GM21619 (cell line): ENCODE data around the gene ARAP3.
"Not testable (repeated sequence)": the region's sequence is repeated elsewhere in the genome, so short reads cannot be mapped to it uniquely, and the experiment has no call there.

ENCODE experiments used
- ATAC-seq: cut with Tn5 transposase; IDR thresholded peaks from one replicate; pipeline ENCODE4 v1.9.1; 2021; ENCODE audit not compliant: unreplicated experiment

Gene ARAP3, protein sequence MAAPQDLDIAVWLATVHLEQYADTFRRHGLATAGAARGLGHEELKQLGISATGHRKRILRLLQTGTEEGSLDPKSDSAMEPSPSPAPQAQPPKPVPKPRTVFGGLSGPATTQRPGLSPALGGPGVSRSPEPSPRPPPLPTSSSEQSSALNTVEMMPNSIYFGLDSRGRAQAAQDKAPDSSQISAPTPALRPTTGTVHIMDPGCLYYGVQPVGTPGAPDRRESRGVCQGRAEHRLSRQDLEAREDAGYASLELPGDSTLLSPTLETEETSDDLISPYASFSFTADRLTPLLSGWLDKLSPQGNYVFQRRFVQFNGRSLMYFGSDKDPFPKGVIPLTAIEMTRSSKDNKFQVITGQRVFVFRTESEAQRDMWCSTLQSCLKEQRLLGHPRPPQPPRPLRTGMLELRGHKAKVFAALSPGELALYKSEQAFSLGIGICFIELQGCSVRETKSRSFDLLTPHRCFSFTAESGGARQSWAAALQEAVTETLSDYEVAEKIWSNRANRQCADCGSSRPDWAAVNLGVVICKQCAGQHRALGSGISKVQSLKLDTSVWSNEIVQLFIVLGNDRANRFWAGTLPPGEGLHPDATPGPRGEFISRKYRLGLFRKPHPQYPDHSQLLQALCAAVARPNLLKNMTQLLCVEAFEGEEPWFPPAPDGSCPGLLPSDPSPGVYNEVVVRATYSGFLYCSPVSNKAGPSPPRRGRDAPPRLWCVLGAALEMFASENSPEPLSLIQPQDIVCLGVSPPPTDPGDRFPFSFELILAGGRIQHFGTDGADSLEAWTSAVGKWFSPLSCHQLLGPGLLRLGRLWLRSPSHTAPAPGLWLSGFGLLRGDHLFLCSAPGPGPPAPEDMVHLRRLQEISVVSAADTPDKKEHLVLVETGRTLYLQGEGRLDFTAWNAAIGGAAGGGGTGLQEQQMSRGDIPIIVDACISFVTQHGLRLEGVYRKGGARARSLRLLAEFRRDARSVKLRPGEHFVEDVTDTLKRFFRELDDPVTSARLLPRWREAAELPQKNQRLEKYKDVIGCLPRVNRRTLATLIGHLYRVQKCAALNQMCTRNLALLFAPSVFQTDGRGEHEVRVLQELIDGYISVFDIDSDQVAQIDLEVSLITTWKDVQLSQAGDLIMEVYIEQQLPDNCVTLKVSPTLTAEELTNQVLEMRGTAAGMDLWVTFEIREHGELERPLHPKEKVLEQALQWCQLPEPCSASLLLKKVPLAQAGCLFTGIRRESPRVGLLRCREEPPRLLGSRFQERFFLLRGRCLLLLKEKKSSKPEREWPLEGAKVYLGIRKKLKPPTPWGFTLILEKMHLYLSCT (N-terminal part only)

DNA sequence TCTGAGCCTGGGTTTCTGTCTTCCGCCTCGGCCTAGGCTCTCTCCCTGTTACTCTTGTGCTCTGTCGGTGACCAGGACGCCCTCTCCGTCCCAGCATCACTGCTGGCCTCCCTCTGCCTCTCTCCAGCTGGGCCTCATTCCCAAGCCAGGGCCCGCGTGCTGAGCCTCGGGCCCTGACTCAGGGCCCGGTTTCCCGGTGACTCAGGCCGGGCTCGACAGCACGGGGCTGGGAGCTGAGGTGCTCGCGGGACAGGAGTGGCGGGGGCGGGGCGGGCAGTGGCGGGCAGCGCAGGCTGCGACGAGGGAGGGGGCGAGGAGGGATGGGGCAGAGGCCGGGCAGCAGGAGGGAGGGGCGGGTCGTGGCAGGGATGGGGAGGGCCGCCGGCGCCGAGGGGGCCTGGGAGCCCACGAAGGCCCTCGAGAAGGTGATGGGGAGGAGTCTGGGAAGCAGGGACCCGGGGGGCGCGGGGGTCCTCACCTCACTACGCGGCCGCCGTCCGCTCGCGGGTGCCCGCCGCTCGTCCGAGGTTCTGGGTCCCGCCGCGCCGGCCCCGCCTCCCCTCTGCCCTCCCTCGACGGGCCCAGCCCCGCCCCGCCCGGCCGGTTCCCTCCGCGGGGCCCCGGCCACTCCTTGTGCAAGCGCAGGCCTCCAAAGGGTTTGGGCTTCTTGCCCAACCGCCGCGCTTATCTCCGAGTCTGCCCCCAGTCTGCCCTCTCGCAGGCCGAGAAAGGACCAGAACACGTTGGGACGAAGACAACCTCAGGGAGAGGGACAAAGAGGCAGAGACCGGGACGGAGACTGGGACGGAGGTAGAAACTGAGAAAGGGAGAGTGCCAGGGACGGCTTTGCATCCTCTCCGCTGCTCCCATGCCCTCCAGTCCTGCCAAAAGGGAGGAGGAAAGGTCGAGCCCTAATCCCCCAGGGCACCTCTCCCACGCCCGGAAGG, at the start of gene ARAP3:
Gene ARAP3 (minus strand): TSS at position 536 of the 947 bp plus-strand sequence. CDS start 1,744 bp downstream, outside the sequence.
- no peak for ATAC-seq

- no peak for ATAC-seq
Observed at GRCh38 chr5:141729387-141730006, 47.5 kb upstream of the ARAP3 start.

- no peak for ATAC-seq
Observed at GRCh38 chr5:141725891-141726290, 43.9 kb upstream of the ARAP3 start.

- ATAC-seq = not testable (repeated sequence)
Observed at GRCh38 chr5:141725174-141725573, 43.1 kb upstream of the ARAP3 start.

DNA sequence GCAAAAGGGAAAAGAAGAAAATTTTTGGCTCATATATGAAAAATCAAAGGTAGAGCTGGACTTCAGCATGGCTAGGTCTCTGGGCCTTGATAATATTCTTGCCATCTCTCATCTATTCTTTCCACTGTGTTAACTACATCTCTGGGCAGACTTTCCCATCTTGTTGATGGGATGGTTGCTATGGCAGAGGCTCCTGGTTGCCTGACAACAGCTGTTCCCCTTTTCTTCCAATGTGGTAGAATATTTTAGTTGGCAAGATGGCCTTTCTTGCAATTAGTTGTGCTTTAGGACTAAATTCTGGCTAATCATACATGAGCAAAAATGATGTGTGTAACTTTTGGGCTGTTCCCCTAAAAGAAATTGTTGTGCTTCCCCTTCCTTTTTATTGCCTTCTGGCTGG, 40.2 kb upstream of the ARAP3 start:
- ATAC-seq = no peak

DNA sequence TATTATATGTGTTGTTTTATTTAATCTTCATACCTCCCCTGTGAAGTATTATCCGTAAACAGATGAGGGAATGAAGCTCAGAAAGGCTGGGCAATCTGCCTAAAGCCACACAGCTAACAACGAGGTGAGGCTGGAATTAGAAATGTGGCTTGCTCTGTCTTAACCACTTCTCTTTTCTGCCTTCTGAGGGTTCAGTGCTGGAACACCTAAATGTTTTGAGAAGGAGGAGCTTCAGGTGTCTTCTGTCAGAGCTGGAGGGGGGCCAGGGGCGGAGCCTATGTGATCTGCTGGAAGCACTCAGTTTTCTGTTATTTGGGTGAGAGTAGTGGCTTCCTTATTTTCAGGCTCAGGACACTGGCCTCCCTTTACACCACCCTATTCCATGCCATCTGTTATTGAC, 35.0 kb upstream of the ARAP3 start:
- ATAC-seq = no peak

DNA sequence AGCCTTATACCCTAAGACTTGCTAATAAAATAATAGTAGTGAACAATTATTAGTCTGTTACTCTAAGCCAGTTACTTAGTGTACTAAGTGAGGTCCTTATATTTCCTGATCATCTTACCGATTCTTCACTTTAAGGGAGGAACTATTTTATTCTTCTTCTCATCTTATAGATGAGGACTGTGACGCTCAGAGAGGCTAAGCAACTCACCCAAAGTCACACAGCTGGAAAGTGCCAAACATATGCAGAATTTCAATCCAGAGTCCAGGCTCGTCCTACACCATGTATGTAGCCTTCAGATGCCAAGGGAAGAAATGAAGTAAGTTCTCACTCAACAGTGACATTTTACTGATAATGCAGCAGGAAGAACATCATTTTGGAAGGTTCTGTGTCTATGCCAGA, 34.4 kb upstream of the ARAP3 start:
- no peak for ATAC-seq

GRCh38 chr5:141716009-141716408, 34.0 kb upstream of the ARAP3 start:
- no peak for ATAC-seq

DNA sequence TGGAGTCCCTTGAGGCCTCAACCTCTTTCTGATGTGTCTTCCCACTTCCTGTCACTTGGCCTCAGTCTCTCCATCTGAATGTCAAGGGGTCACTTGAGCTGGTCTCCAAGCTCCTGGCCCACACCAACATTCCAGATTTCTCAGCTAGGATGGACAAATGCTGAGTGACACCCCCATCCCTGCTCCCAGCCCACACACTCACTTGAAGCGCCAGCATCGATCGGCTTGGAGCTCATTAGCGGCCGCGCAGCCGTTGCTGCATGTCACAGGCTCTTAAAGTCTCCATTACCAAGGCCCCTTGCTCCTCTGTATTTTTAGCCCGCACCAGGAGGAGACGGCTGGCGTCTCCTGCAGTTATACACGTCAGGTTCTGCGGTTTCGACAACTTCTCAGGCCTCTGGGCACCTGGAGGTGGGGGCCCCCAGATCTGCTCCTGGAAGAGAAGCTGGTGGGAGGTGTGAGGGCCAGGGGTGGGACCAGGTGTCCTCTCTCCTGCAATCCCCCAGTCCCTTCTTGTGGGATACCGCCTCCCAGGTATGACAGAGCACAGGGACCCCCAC, 33.4 kb upstream of the ARAP3 start:
- ATAC-seq = no peak

DNA sequence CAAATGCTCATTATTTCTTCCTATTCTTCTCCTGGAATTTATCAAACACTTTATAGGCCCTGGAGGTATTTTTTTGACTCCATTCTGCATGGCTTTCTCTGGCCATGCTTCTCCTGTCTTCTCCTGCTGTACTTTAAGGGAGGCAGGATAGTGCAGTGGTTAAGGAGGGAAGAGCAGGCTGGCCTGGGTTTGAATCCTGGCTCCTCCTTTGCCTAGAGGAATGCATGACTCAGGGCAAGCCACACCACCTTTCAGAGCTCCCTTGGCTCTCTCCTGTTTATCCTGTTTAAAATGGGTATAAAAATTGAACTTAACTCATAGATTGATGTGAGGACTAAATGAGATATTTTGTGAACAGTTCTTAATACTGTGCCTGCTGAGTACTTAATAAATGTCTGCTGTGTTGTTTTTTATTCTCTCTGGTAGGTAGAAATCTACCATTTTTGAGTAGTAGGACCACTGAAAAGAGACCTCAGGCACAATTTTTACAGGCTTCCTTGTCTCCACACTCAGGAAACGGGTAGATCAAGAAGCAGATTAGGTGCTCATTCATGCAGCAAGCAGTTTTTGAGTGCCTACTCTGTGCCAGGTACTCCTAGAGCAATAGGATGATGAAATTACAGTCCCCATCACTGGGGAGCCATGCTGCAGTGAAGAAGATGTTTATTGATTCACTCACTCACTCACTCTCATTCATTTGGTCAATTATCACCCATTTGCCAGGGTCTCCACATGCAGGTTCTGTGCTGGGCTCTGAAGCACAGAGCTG, 32.7 kb upstream of the ARAP3 start:
- no peak for ATAC-seq

DNA sequence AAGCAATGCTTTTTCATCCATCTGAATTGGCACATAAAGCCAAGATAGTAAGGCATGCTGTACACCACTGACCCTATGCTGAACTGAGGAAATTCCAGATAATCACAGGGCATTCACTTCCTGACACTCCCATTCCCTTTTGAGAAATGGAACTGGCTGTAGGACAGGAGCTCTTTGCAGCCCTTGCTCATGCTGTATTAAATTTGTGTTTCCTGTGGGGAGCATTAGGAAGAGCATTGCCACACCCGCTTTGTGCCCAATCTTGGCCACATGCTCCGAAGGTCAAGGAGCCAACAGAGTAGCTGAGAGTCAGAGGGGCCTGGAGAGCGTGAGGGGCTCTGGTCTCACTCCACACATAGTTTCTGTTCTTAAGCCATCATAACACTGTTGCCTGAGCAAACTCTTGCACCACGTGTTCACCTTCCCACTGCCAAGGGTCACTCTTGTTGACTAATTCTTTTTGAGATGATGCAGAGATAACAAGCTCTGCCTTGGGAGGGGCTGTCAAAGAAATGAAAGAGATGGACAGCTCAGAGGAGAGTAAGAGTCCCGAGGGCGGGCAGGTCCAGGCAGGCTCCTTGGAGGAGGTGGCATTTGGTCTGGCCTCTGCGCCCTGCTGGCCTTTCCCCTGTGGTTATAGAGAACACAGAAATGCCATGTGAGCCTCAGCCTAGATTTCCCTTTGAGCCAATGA, 31.7 kb upstream of the ARAP3 start:
- no peak for ATAC-seq

- ATAC-seq = no peak
Observed at GRCh38 chr5:141711687-141712086, 29.7 kb upstream of the ARAP3 start.

GRCh38 chr5:141709699-141710267, 27.8 kb upstream of the ARAP3 start:
- ATAC-seq = no peak

DNA sequence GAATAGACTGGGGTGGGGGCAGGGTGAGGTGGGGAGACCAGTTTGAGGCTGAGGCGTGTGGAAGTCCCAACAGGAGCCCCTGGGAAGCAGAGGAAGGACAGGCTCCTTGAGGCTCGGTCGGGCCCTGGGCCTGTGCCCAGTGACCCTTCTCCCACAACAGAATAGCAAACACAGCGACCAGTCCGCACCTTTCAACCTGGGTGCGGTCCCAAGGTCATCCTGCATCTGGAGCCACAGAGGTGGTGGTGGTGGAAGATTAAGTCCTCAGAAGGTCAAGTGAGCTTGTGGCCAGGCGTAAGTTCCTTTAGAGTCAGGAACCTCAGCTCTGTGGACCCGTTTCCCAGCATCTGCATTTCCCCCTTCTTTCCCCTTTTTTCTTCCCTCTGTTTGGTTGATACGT, 26.0 kb upstream of the ARAP3 start:
- no peak for ATAC-seq

GRCh38 chr5:141707510-141707909, 25.5 kb upstream of the ARAP3 start:
- no peak for ATAC-seq

DNA sequence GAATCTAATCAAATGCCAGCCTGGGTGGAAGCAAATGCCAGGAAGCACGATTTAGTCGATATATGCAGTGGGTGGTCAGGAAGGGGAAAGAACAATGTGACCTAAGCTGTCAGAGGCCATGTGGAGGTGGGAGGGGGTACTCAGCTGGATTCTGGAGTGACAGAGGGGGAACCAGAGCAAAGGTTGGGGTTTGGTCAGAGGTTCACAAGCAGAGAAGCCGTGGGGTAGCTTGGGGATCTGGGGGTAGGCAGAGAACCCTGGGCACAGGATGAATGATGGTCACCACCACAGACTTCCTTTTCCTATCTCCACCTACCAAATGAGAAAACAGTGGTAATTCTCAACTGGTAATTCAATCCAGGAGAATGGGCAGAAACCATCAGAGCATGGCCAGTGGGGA, 24.1 kb upstream of the ARAP3 start:
- ATAC-seq = no peak

DNA sequence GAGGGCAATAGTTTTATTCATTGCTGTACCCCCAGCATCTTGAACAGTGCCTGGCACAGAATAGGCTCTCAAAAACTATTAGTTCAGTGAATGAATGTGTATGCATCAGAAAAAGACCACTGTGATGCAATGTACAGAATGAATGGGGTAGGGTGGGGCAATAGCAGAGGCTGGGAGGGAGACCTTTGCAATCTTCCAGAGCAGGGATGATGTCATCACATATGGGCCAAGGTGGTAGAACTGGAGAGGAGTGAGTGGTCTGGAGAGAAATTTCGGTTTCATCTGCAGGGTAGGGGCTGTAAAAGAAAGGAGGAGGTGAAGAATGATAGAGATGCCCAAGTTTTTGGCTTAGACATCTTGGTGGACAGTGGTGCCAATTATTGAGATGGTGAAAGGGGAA, 23.4 kb upstream of the ARAP3 start:
- ATAC-seq = no peak
